Measurements from ENCODE around the gene SERP1. TPM values are rescaled to one million over a fixed set of nuclear protein-coding genes. Genes with fewer than 3 reads are reported as not detected.

Gene SERP1
- 334 and 360 TPM in 2 replicates for total RNA-seq

DNA sequence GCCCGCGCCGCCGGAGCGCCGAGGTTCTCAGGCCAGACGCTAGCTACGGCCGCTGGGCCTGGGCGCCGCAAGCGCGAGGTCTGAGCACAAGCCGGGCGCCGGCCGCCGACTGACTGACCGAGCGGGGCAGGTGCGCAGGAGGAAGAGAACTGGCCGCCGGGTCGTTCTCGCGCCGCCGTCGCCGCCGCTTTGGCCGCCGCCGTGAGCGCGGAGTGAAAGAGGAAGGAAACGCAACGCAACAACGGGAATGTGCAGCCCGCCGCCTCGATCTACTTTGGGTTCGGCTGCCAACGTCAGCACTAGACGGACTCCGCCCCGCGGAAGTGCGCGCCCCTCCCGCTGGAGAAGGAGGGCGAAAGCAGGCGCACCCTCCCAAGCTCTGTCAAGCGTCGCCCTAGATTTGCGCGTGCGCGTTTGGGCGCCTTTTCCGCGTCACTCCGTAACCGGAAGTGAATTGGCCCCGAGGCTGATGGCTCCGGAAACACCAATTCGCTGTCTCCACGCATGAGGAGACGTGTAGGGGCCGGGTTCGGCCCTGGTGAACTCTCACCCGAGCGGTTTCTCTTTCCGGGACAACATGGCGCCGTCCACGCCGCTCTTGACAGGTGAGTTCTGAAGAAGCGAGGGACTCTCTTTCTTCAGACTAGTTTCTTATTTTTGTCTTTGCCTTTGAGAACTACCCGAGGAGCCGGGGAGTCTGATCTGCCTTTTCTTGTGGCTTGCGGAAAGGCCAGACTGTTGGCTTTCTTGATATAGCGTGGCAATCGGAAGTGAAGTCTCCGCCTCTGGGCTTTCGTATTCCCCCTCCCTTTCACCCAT is at the start of gene SERP1, which contains the start of gene EIF2A:
SERP1 (minus strand) TSS at position 271 of the 819 bp plus-strand sequence. CDS start 361 bp downstream, outside the sequence.
EIF2A (plus strand) TSS at position 562 of the 819 bp plus-strand sequence; CDS start at position 578, 16 bp downstream.
- Histone ChIP-seq H3K36me3 (ENCODE audit: control insufficient read depth, insufficient read depth, low read length) (peaks cover 1% of the 10 kb centered on the region), H3K4me3 (ENCODE audit: low read depth, low read length) (peak within 1 kb of the TSS; percentile 90), H3K27me3 (ENCODE audit: control insufficient read depth, insufficient read depth, low read length) (no peaks in the 10 kb centered on the region)
- peak; percentile 94 for DNase-seq (ENCODE audit: low read depth)
- TF ChIP-seq, protein P1, sequence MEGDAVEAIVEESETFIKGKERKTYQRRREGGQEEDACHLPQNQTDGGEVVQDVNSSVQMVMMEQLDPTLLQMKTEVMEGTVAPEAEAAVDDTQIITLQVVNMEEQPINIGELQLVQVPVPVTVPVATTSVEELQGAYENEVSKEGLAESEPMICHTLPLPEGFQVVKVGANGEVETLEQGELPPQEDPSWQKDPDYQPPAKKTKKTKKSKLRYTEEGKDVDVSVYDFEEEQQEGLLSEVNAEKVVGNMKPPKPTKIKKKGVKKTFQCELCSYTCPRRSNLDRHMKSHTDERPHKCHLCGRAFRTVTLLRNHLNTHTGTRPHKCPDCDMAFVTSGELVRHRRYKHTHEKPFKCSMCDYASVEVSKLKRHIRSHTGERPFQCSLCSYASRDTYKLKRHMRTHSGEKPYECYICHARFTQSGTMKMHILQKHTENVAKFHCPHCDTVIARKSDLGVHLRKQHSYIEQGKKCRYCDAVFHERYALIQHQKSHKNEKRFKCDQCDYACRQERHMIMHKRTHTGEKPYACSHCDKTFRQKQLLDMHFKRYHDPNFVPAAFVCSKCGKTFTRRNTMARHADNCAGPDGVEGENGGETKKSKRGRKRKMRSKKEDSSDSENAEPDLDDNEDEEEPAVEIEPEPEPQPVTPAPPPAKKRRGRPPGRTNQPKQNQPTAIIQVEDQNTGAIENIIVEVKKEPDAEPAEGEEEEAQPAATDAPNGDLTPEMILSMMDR (IDR thresholded peaks at IDR 0.05; ENCODE audit: insufficient read depth, low read length, poor library complexity, severe bottlenecking): no peak

DNA sequence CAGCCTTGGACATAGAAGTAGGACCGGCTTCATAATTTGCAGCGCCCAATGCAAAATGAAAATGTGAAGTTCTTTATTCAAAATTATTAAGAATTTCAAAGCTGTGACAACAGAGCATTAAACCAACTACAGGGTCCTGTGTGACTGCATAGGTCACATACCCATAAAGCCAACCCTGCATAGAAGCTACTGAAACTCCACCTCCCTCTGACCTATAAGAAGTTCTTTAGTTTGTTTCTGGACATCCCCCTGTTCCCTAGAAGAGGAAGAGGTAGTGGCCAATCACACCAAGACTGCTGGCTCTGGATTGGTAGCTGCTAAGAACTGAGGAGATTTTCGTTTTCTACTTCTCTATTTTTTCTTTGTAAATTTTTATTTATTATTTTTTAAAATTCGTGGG is 47.9 kb upstream of the SERP1 start:
- no peaks in the 10 kb centered on the region for H3K36me3 ChIP-seq (ENCODE audit: control insufficient read depth, insufficient read depth, low read length)

DNA sequence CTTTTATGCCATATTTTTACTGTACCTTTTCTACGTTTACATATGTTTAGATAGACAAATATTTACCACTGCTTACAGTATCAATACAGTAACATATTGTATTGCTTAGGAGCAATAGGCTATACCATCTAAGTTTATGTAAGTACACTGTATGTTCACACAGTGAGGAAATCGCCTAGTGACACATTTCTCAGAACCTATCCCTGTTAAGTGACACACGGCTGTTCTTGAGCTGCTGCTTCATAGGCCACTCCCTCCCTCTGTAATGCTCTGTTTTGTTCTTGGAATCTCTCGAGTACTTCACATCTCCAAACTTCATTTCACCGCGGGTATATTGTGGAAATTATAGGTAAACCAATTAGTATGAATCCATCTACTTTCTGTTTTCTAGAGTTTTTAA is 43.5 kb upstream of the SERP1 start:
- H3K27me3 ChIP-seq (ENCODE audit: control insufficient read depth, insufficient read depth, low read length): no peaks in the 10 kb centered on the region
- TF ChIP-seq, protein P1 (IDR thresholded peaks at IDR 0.05; ENCODE audit: insufficient read depth, low read length, poor library complexity, severe bottlenecking): no peak
- H3K4me3 ChIP-seq (ENCODE audit: low read depth, low read length): no peak overlapping the region
- no peaks in the 10 kb centered on the region for H3K36me3 ChIP-seq (ENCODE audit: control insufficient read depth, insufficient read depth, low read length)
- DNase-seq (ENCODE audit: low read depth): no peak

More for the DNA sequence above, 47.9 kb upstream of the SERP1 start:
- DNase-seq (ENCODE audit: low read depth): no peak
- TF ChIP-seq, protein P1 (IDR thresholded peaks at IDR 0.05; ENCODE audit: insufficient read depth, low read length, poor library complexity, severe bottlenecking): no peak
- no peak overlapping the region for H3K4me3 ChIP-seq (ENCODE audit: low read depth, low read length)
- no peaks in the 10 kb centered on the region for H3K27me3 ChIP-seq (ENCODE audit: control insufficient read depth, insufficient read depth, low read length)

DNA sequence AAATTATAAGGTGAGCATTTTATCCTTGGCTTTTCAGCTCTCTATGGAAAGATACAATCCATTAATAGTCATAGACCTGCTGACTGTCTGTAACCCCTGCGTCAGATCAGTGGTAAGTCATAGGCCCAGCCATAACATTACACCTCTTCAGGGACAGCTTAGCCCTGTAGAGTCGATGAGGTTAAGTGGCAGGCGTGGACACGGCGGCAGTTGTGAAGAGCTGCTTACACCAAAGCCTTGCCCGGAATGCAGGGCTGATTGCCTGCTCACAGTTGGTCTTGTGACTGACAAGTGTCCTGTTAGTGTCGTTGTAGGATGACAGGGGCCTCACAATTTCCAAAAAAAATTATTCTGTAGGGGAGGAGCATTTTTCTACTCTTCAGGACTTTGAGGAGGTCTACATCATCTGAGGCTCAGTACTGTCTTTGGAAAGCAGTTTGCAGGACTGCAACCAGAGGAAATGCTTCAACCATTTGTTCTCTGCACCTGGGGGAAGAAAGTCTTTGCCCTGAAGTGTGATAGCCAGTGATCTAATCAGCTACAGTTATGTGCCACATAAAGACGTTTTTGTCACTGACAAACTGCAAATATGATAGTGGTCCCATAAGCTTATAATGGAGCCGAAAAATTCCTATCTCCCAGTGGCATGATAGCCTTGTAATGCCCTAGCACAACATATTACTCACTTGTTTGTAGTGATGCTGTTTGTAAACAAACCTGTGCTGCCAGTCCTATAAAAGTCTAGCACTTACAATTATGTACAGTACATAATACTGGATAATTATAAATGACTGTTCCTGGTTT is 41.9 kb upstream of the SERP1 start:
- Histone ChIP-seq H3K27me3 (ENCODE audit: control insufficient read depth, insufficient read depth, low read length) (no peaks in the 10 kb centered on the region), H3K4me3 (ENCODE audit: low read depth, low read length) (no peak overlapping the region), H3K36me3 (ENCODE audit: control insufficient read depth, insufficient read depth, low read length) (no peaks in the 10 kb centered on the region)
- no peak for DNase-seq (ENCODE audit: low read depth)
- TF ChIP-seq, protein P1 (IDR thresholded peaks at IDR 0.05; ENCODE audit: insufficient read depth, low read length, poor library complexity, severe bottlenecking): no peak

DNA sequence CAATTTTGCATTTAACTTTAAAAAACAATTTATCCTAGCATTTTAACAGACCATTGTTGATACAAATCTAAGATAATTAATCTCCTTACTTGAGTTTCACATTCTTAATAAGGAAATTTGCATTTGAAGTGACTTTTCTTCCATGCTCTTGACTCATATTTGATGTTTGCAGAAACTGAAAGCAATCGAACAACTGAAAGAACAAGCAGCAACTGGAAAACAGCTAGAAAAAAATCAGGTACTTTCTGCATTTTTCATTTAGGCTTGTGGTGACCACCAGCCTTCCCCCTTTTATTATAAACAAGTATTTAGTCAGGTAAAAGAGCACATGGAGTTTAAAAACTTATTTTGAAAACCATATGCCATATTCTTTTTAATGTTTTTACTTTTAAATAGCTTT is 36.7 kb upstream of the SERP1 start:
- H3K36me3 ChIP-seq (ENCODE audit: control insufficient read depth, insufficient read depth, low read length): no peaks in the 10 kb centered on the region
- no peaks in the 10 kb centered on the region for H3K27me3 ChIP-seq (ENCODE audit: control insufficient read depth, insufficient read depth, low read length)
- no peak overlapping the region for H3K4me3 ChIP-seq (ENCODE audit: low read depth, low read length)
- DNase-seq (ENCODE audit: low read depth): no peak
- TF ChIP-seq, protein P1 (IDR thresholded peaks at IDR 0.05; ENCODE audit: insufficient read depth, low read length, poor library complexity, severe bottlenecking): no peak
